Effector memory CD8-positive, alpha-beta T cell (primary cell): ENCODE measurements around the gene AUTS2.

Source experiments
- ATAC-seq: fragments of 150-1000 bp; cut with Tn5 transposase; replicated peaks from 2 replicates; pipeline ENCODE4 v1.10.0; 2021; ENCODE audit warnings: mild to moderate bottlenecking, moderate library complexity
- DNase-seq, 3 experiments: peaks; one replicate each; pipeline ENCODE4 v3.0.0; 2021
- H3K27ac Mint-ChIP-seq, 2 donors: one replicate each; pipeline ENCODE4 v1.8.0; 2022; ENCODE audit warnings: mild to moderate bottlenecking in 2 of 2, mixed read lengths in 2 of 2, moderate library complexity in 2 of 2
- H3K27me3 Mint-ChIP-seq, 2 donors: one replicate each; pipeline ENCODE4 v1.8.0; 2022; ENCODE audit warnings: mixed read lengths in 2 of 2
- H3K36me3 Mint-ChIP-seq: one replicate; pipeline ENCODE4 v1.8.0; 2022; ENCODE audit warnings: mild to moderate bottlenecking, moderate library complexity, mixed read lengths; ENCODE audit not compliant: insufficient read depth
- H3K4me1 Mint-ChIP-seq, 2 donors: one replicate each; pipeline ENCODE4 v1.8.0; 2022; ENCODE audit warnings: low read depth in 2 of 2, mixed read lengths in 2 of 2
- H3K4me3 Mint-ChIP-seq, 2 donors: one replicate each; pipeline ENCODE4 v1.8.0; 2022; ENCODE audit warnings: mild to moderate bottlenecking in 2 of 2, mixed read lengths in 2 of 2, moderate library complexity in 2 of 2
- H3K9me3 Mint-ChIP-seq, 2 donors: one replicate each; pipeline ENCODE4 v1.8.0; 2022; ENCODE audit warnings: mixed read lengths in 2 of 2

Gene AUTS2

DNA sequence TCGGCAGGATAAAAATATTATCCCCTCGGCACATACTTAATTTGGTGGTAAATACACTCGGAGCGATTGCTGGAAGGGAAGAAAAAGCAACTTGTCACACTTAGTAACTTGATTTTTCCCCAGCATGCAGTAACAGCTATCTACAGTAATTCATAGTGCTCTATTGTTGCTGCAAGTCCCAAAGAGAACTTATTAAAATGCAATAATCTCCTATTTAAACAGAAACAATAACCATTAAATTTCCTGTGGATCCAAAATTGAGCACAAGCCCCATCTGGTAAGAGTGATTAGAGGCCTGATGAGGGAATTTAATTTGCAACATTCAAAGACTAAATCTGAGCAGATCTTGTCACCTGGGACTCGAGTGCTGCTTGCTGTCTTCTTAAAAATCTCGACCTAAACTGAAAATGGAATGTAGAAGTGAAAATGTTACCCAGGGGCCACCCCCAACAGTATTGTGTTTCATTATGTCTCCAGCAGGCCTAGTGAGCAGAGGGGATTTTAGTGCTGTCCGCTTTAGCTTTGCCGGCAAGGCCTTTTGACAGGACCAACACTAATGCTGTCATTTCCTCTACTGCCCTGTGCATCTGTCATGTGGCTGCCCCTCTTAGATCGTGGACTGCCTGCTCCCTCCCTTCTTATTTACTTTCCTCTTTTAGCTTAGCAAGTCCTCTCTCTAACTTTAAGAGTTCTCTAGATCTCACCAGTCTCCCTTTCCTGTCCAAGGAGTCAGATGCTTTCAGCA, 639.7 kb downstream of the AUTS2 start:
- Mint-ChIP-seq H3K27ac (no peak overlapping the region), H3K9me3 (no peaks in the 10 kb centered on the region), H3K27me3 (no peaks in the 10 kb centered on the region), H3K4me1 (peaks cover 0 to 6% of the 10 kb centered on the region in 2 donors), H3K36me3 (no peaks in the 10 kb centered on the region), H3K4me3 (no peak overlapping the region)
- ATAC-seq: peak; percentile 24
- no peak for DNase-seq

DNA sequence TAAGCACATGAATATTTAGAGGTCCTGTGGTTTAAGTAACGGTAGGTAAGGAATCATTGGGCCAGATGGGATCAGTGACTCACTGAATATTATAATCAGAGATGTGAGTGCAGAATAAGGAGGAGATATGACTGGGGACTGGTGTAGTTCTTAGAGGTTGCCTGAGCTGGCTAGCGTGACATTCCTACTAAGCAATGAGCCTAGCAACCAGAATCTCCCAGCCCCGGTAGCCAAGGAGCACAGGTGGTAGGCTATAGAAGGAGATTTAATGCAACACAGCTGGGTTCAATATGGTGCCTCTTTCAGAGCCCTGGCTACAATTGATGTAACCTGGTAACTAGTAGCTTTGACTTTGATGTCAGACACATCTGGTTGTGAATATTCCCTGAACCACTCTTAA, 641.6 kb downstream of the AUTS2 start:
- no peak for ATAC-seq
- no peaks in the 10 kb centered on the region for H3K9me3 Mint-ChIP-seq
- H3K4me3 Mint-ChIP-seq: no peak overlapping the region

DNA sequence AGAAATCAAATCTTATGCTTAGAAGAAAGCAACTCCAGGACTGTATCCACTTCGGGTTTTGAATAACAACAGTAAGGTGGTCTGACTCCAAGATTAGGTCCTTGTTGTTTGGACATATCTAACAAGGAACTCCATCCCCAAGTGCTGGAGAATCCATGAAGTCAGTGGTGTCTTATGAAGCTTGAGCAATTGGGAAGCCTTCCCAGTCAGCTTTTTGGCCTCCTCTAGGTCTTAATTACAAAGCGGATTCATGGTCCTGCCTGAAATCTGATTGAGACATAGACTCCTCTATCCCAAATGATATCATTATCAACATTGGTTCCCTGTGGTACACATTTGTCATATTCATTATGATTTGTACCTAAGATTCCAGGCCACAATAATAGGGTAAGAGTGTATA, 642.6 kb downstream of the AUTS2 start:
- Mint-ChIP-seq H3K9me3 (no peaks in the 10 kb centered on the region), H3K36me3 (no peaks in the 10 kb centered on the region), H3K27ac (no peak overlapping the region), H3K4me3 (no peak overlapping the region), H3K4me1 (peaks cover 0 to 6% of the 10 kb centered on the region in 2 donors), H3K27me3 (no peaks in the 10 kb centered on the region)
- no peak for DNase-seq
- ATAC-seq: no peak

More for the DNA sequence above, 641.6 kb downstream of the AUTS2 start:
- Mint-ChIP-seq H3K27me3 (no peaks in the 10 kb centered on the region), H3K36me3 (no peaks in the 10 kb centered on the region), H3K4me1 (peaks cover 0 to 6% of the 10 kb centered on the region in 2 donors), H3K27ac (no peak overlapping the region)
- no peak for DNase-seq

DNA sequence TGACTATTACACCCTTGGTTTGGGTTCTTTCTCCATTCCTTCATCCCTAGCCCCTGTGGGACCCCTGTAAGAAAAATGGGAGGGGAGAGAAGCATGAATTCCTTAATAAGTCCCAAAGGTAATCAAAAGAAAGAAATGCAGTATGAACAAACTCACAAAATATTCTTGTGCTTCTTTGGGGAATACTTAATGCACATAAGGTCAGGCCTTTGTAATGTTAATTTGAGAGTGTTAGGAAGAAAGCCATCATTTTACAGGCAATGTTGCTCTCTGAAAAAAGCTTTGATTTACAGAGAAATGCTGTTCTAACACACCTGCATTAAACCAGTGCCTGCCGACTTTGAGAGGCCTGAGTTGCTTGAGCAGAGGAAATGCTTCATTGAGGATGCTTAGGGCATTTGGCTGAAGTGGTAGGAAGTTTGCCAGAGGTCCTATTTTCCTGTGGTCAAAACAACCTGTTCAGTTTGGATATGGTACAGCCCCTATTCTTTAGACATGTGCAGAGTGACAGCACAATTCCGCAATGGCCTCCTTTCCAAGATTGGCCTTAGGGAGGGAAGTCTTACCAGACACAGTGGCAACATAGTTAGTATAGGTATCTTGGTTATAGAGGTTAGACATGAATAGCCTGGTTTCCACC, 643.4 kb downstream of the AUTS2 start:
- Mint-ChIP-seq H3K9me3 (no peaks in the 10 kb centered on the region), H3K27ac (no peak overlapping the region), H3K4me3 (no peak overlapping the region), H3K27me3 (no peaks in the 10 kb centered on the region), H3K36me3 (no peaks in the 10 kb centered on the region), H3K4me1 (peaks cover 0 to 6% of the 10 kb centered on the region in 2 donors)
- DNase-seq: no peak
- no peak for ATAC-seq

DNA sequence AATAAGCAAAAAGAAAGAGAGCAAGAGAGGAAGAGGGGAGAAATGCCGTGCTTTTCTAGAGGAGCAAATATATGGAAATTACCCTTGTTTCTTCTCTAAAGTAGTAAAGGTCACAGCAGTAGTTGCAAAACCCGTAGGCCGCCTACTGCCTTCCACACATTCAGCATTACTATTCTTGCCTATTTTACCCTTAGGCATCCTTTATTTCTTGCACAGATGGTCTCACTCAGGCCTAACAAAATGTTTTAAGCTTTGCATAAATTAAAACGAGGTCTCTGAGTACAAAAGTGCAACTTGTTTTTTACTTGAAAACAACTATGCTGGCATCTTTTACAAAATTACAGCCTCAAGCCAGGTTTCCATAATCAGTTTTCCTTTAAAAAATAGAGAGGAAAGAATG, 644.6 kb downstream of the AUTS2 start:
- Mint-ChIP-seq H3K36me3 (no peaks in the 10 kb centered on the region), H3K9me3 (no peaks in the 10 kb centered on the region), H3K27me3 (no peaks in the 10 kb centered on the region), H3K4me3 (no peak overlapping the region), H3K4me1 (peaks cover 0 to 6% of the 10 kb centered on the region in 2 donors), H3K27ac (no peak overlapping the region)
- DNase-seq (no peak), ATAC-seq (no peak)

DNA sequence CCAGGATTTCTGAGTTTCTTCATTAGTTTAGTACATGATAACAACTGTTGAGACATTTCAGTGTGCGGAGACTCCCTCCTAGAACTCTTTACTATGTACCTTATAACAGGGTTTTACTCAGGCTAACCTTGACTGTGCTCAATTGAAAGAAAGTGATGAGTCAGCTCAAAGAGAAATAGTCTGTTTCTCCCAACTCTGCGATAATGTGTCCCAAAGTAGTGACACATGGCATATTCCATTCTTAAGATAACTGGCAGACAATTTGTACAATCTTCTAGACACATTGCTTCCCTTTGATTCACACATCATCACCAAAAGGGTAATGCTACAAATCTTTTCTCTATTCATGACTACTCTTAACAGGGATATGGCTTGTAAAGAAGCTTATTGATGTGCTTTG, 645.2 kb downstream of the AUTS2 start:
- Mint-ChIP-seq H3K9me3 (no peaks in the 10 kb centered on the region), H3K4me3 (no peak overlapping the region), H3K36me3 (no peaks in the 10 kb centered on the region), H3K4me1 (peaks cover 0 to 3% of the 10 kb centered on the region in 2 donors), H3K27me3 (no peaks in the 10 kb centered on the region), H3K27ac (no peak overlapping the region)
- no peak for DNase-seq
- ATAC-seq: no peak

DNA sequence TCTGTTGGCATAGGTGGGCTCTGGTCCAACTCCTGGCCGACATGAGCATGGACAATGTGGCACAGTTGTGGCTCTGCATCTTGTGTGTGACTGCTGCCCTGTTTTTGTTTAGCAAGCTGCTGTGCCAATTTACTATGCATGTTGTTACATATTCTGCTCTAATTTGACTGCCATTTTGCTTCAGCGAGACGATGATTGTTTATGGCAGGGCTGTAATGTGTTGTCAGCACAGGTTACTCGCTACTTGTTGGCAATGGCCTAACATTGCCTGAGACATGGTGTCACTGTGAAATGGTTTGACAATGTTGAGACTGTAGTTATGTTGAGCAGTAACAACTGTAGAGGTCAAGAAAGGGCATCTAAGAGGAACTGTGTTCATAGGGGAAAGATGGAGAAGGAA, 659.6 kb downstream of the AUTS2 start:
- Mint-ChIP-seq H3K36me3 (no peaks in the 10 kb centered on the region), H3K4me3 (no peak overlapping the region), H3K9me3 (no peaks in the 10 kb centered on the region), H3K4me1 (peaks cover 0 to 5% of the 10 kb centered on the region in 2 donors), H3K27me3 (no peaks in the 10 kb centered on the region), H3K27ac (no peak overlapping the region)
- DNase-seq: no peak
- no peak for ATAC-seq

DNA sequence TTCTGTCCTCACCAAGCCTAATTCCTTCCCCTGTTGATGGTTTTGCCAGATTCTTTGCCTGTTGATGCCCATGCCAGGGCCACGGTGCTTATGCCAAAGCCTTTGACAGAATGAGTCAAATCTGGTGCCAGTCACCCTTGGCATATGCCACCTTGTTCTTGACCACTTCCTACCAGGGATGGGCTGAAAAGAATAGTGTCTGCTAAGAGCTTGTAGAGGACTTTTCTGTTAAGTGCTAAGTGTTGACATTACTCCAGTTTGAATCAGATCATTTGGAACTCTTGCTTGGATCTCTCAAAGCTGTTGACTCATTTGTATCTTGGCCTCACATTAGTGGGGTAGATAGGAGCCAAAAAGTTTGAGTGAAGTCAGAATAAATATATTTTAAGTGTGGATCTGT, 661.2 kb downstream of the AUTS2 start:
- H3K36me3 Mint-ChIP-seq: no peaks in the 10 kb centered on the region
- H3K4me3 Mint-ChIP-seq: no peak overlapping the region
- DNase-seq: no peak
- no peak for ATAC-seq
- no peaks in the 10 kb centered on the region for H3K9me3 Mint-ChIP-seq
- peaks cover 0 to 5% of the 10 kb centered on the region in 2 donors for H3K4me1 Mint-ChIP-seq
- H3K27ac Mint-ChIP-seq: no peak overlapping the region
- H3K27me3 Mint-ChIP-seq: peaks cover 0 to 8% of the 10 kb centered on the region in 2 donors

DNA sequence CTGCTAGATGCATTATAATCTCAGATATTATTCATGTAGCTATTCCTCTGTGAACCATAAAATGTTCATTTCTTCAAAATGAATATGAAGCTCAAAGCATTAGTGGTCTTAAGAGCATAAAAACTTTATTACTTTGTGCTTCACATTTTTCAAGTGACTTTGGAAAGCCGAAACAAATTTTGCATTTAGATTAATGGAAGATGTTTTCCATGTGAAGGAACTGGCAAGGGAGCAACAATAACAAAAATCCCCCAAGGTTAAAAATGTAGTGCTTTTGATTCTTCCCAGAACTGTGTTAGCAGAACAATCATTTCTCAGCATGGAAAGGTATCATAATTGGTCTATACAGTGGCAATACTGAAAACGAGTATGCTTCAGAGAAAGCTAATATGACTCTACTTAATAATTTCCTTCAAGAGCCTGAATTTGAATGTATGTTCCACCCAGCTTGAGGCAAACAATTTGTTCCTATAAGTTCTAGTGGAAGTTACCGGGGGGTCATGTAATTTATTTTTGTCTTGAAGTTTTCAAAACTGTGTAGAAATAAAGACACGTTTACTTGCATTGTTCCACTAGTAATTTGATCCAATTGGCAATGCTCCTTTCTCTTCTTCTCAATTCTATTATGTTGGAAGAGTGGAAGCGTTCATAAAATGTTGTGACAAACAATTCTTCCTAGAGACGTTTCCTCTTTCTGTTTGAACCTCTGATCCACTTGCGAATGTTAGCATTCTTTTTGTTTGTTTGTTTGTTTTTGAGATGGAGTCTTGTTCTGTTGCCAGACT, 665.4 kb downstream of the AUTS2 start:
- ATAC-seq (no peak), DNase-seq (no peak)
- Mint-ChIP-seq H3K27ac (no peak overlapping the region), H3K27me3 (peaks cover 0 to 8% of the 10 kb centered on the region in 2 donors), H3K4me1 (peaks cover 0 to 5% of the 10 kb centered on the region in 2 donors), H3K4me3 (no peak overlapping the region), H3K36me3 (no peaks in the 10 kb centered on the region), H3K9me3 (no peaks in the 10 kb centered on the region)

DNA sequence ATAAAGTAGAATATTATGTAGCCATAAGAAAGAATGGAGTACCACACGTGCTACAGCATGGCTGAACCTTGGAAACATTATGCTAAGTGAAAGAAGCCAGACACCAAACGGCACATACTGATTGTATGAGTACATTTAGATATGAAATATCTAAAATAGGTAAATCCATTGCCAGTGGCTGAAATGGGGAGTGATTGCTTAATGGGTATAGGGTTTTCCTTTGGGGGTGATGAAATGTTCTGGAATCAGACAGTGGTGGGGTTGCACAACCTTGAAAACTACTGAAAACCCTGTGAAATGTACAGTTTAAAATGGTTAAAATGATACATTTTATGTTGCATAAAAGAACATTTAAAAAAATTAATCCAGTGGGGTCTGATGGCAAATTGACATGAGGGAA, 667.9 kb downstream of the AUTS2 start:
- no peak for DNase-seq
- Mint-ChIP-seq H3K36me3 (no peaks in the 10 kb centered on the region), H3K27ac (no peak overlapping the region), H3K4me3 (no peak overlapping the region), H3K9me3 (no peaks in the 10 kb centered on the region), H3K4me1 (no peaks in the 10 kb centered on the region), H3K27me3 (peaks cover 0 to 8% of the 10 kb centered on the region in 2 donors)
- ATAC-seq: no peak

DNA sequence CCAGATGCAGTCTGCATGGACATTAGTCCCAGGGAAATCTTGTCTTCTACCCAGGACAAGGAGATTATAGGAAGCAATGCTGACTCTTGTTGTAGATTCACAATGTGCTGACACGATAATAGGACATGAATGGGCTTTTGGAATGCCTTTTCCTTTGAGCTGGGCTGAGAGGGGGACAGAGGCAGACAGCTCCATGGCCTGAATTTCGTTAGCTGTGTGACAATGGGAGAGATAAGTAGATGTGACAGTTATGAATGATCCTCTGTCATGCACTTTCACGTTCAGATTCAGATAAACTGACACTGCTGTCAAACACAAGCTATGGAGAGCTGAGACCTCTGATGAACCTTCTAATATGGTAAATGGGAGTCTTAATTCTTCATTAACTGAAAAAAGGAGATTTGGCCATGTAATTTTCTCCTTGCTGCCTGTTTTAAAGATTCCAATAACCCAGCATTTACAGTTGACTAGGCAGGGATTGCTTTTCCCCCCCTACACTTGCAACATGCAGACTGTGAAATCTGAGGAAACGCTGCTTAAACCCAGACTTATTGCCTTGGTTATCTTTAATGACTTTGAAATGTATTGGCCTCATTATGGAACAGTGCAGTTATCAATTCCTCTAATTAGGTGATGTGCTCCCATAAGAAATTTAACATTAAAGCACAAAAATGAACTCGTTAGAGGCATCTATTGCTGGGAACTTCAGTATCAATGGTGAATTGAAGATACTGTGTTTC, 669.3 kb downstream of the AUTS2 start:
- no peak overlapping the region for H3K4me3 Mint-ChIP-seq
- ATAC-seq (no peak), DNase-seq (no peak)
- no peaks in the 10 kb centered on the region for H3K9me3 Mint-ChIP-seq
- no peaks in the 10 kb centered on the region for H3K4me1 Mint-ChIP-seq
- H3K36me3 Mint-ChIP-seq: no peaks in the 10 kb centered on the region
- H3K27ac Mint-ChIP-seq: no peak overlapping the region
- H3K27me3 Mint-ChIP-seq: peaks cover 5 to 8% of the 10 kb centered on the region in 2 donors

DNA sequence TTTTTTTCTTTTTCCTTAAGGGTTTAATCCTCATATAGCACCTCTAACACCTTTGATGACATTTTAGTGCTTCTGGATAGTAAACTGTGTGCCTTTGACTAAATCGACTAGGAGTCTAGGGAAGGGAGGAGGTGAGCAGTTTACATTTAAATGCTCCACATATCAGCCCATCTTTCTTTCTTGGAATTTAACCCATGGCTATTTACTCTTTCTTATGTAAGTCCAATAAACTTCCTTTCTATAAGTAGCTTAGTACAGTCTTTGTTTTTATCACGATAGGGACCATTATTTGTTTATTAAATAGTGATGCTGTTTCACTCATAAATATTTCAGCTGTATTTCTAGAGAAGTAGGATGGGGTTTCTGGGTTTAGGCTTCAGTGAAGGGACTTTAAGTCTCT, 669.9 kb downstream of the AUTS2 start:
- peaks cover 5 to 8% of the 10 kb centered on the region in 2 donors for H3K27me3 Mint-ChIP-seq
- no peak for ATAC-seq
- H3K9me3 Mint-ChIP-seq: no peaks in the 10 kb centered on the region
- no peak overlapping the region for H3K4me3 Mint-ChIP-seq
- no peak for DNase-seq
- no peaks in the 10 kb centered on the region for H3K4me1 Mint-ChIP-seq
- H3K27ac Mint-ChIP-seq: no peak overlapping the region
- H3K36me3 Mint-ChIP-seq: no peaks in the 10 kb centered on the region

DNA sequence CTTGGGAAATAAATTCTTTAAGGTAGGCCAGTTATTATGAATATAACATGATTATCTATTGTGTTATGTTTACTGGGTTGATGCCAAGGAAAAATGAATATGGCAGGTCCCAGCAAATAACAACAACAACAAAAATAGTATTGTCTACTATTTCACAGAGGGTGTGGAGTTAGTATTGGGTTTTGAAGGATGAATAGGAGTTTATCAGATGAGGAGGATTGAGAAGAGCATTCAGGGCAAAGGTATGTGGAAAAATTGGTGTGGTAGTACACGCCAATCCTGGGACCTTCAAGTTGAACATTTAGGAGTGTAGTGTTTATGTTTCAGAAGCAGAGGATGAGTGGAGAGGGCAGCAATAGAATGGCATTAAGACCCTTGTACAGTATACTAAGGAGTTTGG, 671.9 kb downstream of the AUTS2 start:
- H3K9me3 Mint-ChIP-seq: no peaks in the 10 kb centered on the region
- H3K4me3 Mint-ChIP-seq: no peak overlapping the region
- H3K4me1 Mint-ChIP-seq: no peaks in the 10 kb centered on the region
- peaks cover 0 to 11% of the 10 kb centered on the region in 2 donors for H3K27me3 Mint-ChIP-seq
- ATAC-seq: no peak
- no peak overlapping the region for H3K27ac Mint-ChIP-seq
- no peak for DNase-seq
- H3K36me3 Mint-ChIP-seq: no peaks in the 10 kb centered on the region
